ENCODE data around the gene COX5B.

DNA sequence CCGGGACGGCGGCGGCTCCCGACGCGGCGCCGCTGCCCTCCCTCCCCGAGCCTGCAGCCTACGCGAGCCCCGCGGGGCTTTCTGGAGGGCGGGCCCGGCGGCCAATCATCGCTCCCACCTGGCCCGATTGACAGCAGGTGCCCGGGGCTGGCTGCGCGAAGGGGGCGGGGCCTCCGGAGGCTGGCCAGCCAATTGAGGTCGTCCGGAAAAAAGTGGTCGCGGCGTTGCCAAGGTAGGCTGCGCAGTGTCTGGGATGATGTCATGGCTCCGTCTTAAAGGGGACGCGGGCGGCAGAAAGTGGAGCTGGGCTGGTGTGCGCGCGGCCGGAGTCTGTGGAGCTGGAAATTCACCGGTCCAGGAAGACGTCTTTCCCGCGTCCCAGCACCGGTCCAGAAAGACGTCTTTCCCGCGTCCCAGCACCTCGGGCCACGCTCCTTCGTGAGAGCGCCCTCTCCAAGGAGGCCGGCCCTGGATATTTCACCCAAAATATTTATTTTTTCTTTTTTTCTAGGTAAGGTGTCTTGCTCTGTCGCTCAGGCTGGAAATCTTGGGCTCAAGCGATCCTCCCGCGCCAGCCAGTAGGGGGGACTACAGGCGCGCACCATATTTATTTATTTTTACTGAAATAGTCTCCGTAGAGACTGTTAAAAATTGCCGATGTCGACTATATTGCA is 18.2 kb downstream of the COX5B start, which contains the start of gene ACTR1B:
- TF ChIP-seq POLR2A (IDR thresholded peaks at IDR 0.05), result peak; percentile 84
- TF ChIP-seq, protein P1, sequence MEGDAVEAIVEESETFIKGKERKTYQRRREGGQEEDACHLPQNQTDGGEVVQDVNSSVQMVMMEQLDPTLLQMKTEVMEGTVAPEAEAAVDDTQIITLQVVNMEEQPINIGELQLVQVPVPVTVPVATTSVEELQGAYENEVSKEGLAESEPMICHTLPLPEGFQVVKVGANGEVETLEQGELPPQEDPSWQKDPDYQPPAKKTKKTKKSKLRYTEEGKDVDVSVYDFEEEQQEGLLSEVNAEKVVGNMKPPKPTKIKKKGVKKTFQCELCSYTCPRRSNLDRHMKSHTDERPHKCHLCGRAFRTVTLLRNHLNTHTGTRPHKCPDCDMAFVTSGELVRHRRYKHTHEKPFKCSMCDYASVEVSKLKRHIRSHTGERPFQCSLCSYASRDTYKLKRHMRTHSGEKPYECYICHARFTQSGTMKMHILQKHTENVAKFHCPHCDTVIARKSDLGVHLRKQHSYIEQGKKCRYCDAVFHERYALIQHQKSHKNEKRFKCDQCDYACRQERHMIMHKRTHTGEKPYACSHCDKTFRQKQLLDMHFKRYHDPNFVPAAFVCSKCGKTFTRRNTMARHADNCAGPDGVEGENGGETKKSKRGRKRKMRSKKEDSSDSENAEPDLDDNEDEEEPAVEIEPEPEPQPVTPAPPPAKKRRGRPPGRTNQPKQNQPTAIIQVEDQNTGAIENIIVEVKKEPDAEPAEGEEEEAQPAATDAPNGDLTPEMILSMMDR (IDR thresholded peaks at IDR 0.05), result peak; percentile 18 to 64 (median 50)
